ENCODE data around the gene TANGO6. TPM values are rescaled to one million over a fixed set of nuclear protein-coding genes. Genes with fewer than 3 reads are reported as not detected.

The TANGO6 gene
- total and polyA plus RNA-seq, 2 donors from 2014 or later, result 4.5 to 20.6 TPM

- no peaks in the 10 kb centered on the region for H3K27me3 ChIP-seq (ENCODE audit: control insufficient read depth, insufficient read depth, low read length)
- H3K9ac ChIP-seq (ENCODE audit: low read length in 3 of 3), result no peak overlapping the region
- no peak overlapping the region for H3K27ac ChIP-seq (ENCODE audit: low read depth in 2 of 2, low read length in 2 of 2)
- FAIRE-seq (no peak), DNase-seq (no peak)
- H3K9me3 ChIP-seq (ENCODE audit: control insufficient read depth in 2 of 3, insufficient read depth in 1 of 3, low read length in 3 of 3), result no peaks in the 10 kb centered on the region
- no peaks in the 10 kb centered on the region for H3K36me3 ChIP-seq (ENCODE audit: control insufficient read depth in 2 of 3, insufficient read depth in 3 of 3, low read length in 3 of 3)
- no peak overlapping the region for H3K4me3 ChIP-seq (ENCODE audit: low read length in 3 of 3)
- peaks cover 0 to 4% (median 0%) of the 10 kb centered on the region in 3 donors for H3K4me1 ChIP-seq (ENCODE audit: control insufficient read depth in 2 of 3, insufficient read depth in 2 of 3, low read depth in 1 of 3, low read length in 3 of 3)
- intact Hi-C loops (cut with DNase I), result no loop called here
- no peak for TF ChIP-seq CTCF (IDR thresholded peaks at IDR 0.05; ENCODE audit: borderline replicate concordance, extremely low read depth, insufficient read depth)
Measured at GRCh38 chr16:69085032-69085695, 241.8 kb downstream of the TANGO6 start.

GRCh38 chr16:69087161-69087581, 243.8 kb downstream of the TANGO6 start:
- Histone ChIP-seq H3K36me3 (ENCODE audit: control insufficient read depth in 2 of 3, insufficient read depth in 3 of 3, low read length in 3 of 3) (no peaks in the 10 kb centered on the region), H3K27me3 (ENCODE audit: control insufficient read depth, insufficient read depth, low read length) (no peaks in the 10 kb centered on the region), H3K9me3 (ENCODE audit: control insufficient read depth in 2 of 3, insufficient read depth in 1 of 3, low read length in 3 of 3) (no peaks in the 10 kb centered on the region), H3K4me3 (ENCODE audit: low read length in 3 of 3) (no peak overlapping the region), H3K4me1 (ENCODE audit: control insufficient read depth in 2 of 3, insufficient read depth in 2 of 3, low read depth in 1 of 3, low read length in 3 of 3) (peaks cover 0 to 4% (median 0%) of the 10 kb centered on the region in 3 donors), H3K27ac (ENCODE audit: low read depth in 2 of 2, low read length in 2 of 2) (no peak overlapping the region), H3K9ac (ENCODE audit: low read length in 3 of 3) (no peak overlapping the region)
- FAIRE-seq (no peak), DNase-seq (peak in 1 of 5 donors; percentile 39)
- no peak for TF ChIP-seq CTCF (IDR thresholded peaks at IDR 0.05; ENCODE audit: borderline replicate concordance, extremely low read depth, insufficient read depth)
- intact Hi-C loops (cut with DNase I), result no loop called here

GRCh38 chr16:69088684-69089083, 245.4 kb downstream of the TANGO6 start:
- no peaks in the 10 kb centered on the region for H3K9me3 ChIP-seq (ENCODE audit: control insufficient read depth in 2 of 3, insufficient read depth in 1 of 3, low read length in 3 of 3)
- intact Hi-C loops (cut with DNase I), result no loop called here
- no peak overlapping the region for H3K27ac ChIP-seq (ENCODE audit: low read depth in 2 of 2, low read length in 2 of 2)
- no peaks in the 10 kb centered on the region for H3K36me3 ChIP-seq (ENCODE audit: control insufficient read depth in 2 of 3, insufficient read depth in 3 of 3, low read length in 3 of 3)
- no peak for TF ChIP-seq CTCF (IDR thresholded peaks at IDR 0.05; ENCODE audit: borderline replicate concordance, extremely low read depth, insufficient read depth)
- H3K27me3 ChIP-seq (ENCODE audit: control insufficient read depth, insufficient read depth, low read length), result no peaks in the 10 kb centered on the region
- no peak overlapping the region for H3K9ac ChIP-seq (ENCODE audit: low read length in 3 of 3)
- H3K4me3 ChIP-seq (ENCODE audit: low read length in 3 of 3), result no peak overlapping the region
- peaks cover 0 to 4% (median 0%) of the 10 kb centered on the region in 3 donors for H3K4me1 ChIP-seq (ENCODE audit: control insufficient read depth in 2 of 3, insufficient read depth in 2 of 3, low read depth in 1 of 3, low read length in 3 of 3)
- no peak for FAIRE-seq
- DNase-seq, result no peak
